Measurements from ENCODE around the gene BRAF.

GRCh38 chr7:140746751-140747150, 178.0 kb downstream of the BRAF start:
- TF ChIP-seq POLR2A (IDR thresholded peaks at IDR 0.05; ENCODE audit: control extremely low read depth in 1 of 2, low read depth in 2 of 2, low read length in 2 of 2) (no peak), TCF12 (IDR thresholded peaks at IDR 0.05; ENCODE audit: low read depth, low read length) (no peak), HDAC6 (IDR thresholded peaks at IDR 0.05; ENCODE audit: low read depth, low read length) (no peak)
